ENCODE results near the gene THSD4.
"Not testable (repeated sequence)": the region's sequence is repeated elsewhere in the genome, so short reads cannot be mapped to it uniquely, and the experiment has no call there.

Gene THSD4

GRCh38 chr15:71648095-71648494 is 532.8 kb downstream of the THSD4 start:
- DNase-seq = no peak

DNA sequence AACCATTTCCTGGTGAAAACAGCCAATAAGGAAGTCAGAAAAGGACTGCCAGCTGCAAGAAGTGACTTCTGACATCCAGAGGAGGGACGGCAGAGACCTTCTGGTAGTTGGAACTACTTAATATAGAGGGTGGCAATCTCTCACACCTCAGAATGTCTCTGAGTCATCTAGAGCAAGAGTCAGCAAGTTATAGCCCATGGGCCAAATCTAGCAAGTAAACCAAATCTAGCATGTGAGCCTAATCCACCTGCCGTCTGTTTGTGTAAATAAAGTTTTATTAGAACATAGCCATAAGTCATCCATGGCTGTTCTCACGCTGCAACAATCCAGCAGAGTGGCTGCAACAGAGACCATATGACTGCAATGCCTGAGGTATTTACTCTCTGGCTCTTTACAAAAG is 534.6 kb downstream of the THSD4 start:
- no peak for DNase-seq

DNA sequence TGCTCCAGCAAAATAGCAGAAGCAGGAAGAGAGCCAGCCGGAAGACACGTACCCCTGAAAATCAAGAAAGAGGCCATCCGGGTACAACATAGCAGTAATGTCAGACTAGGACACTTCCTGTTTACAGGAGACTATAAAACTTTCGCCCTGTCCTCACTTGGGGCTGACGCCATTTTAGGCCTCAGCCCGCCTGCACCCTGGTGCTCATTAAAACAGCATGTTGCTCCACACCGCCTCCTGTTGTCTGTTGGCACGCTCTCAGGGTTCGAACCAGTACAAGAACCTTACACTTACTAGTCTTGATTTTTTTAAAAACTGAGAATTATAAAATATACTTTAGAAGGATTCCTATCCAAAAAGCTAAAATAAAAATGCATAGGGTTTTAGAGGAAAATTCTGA is 535.3 kb downstream of the THSD4 start:
- no peak for DNase-seq

DNA sequence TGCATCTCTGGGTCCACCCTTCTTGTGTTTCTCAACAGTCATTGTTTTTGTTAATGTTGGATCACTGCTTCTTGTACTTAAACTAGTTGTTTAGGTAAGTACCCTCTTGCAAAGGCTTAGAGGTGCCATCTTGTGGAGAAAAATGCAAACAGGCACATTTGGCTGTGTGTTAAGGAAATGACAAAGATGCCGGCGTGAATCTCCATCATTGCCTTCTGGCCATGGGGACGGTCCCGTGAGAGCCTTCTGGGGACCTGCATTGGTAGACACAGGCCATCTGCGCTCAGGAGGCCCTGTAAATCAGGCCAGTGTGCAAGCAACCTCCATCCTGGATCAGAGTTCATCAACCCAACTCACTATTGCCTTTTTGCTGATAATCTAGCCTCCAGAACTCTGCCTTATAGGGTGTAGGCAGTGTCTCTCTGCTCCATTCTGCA is 536.5 kb downstream of the THSD4 start:
- no peak for DNase-seq

GRCh38 chr15:71654042-71654719 is 538.9 kb downstream of the THSD4 start:
- DNase-seq = no peak

DNA sequence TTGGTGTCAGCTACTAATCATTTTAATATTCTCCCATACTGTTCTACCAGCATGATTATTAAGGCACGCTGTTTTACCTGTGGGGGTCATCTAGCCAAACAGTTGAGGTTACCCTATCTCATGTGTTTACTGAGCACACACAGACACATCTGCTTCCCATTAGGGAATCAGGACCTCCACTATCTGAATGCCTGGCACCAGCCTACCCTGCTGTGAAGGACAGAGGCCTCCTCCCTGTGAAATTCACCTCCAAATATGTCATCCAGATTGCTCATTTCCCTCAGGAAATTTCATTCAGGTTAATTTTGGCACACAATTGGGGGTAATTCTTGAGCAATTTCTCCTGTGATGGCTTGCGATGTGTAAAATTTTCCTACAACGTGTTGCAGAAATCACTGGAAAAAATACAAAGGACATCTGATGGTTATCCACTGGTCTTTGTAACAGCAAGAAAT is 539.5 kb downstream of the THSD4 start:
- no peak for DNase-seq

DNA sequence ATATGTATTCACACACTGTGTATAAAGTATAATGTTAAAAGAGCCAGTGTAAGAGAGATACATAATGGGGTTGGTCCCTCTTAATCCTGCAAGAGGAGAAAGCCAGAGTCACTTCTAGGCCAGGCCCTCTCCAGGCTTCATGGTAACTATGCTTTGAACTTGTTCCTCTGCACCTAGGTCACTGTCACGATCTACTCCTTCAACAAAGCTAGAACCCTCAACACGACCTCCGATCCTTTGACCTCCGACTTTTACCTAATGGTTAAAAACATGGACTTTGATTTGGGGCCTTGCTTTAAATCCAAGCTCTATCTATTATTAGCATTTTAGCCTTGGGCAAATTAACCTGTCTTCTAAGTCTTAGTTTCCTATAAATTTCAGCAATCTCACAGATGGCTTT is 541.2 kb downstream of the THSD4 start:
- DNase-seq = no peak

GRCh38 chr15:71657141-71657540 is 541.9 kb downstream of the THSD4 start:
- DNase-seq = no peak

GRCh38 chr15:71658036-71658435 is 542.8 kb downstream of the THSD4 start:
- no peak for DNase-seq

GRCh38 chr15:71658827-71659729 is 543.8 kb downstream of the THSD4 start:
- DNase-seq = no peak

- no peak for DNase-seq
Measured at GRCh38 chr15:71659730-71660067, 544.4 kb downstream of the THSD4 start.

DNA sequence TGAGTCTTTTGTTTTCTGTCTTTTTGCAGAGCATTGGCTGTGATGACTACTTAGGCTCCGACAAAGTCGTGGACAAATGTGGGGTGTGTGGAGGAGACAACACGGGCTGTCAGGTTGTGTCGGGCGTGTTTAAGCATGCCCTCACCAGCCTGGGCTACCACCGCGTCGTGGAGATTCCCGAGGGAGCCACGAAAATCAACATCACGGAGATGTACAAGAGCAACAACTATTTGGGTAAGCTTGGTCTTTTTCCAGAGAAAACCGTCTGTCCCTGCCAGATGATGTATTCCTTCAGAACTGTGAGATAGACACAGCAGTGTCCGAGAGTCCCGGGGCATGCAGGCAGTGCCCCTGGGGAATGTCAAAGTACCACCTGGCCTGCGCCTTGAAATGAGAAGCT is 545.2 kb downstream of the THSD4 start:
- DNase-seq = no peak

DNA sequence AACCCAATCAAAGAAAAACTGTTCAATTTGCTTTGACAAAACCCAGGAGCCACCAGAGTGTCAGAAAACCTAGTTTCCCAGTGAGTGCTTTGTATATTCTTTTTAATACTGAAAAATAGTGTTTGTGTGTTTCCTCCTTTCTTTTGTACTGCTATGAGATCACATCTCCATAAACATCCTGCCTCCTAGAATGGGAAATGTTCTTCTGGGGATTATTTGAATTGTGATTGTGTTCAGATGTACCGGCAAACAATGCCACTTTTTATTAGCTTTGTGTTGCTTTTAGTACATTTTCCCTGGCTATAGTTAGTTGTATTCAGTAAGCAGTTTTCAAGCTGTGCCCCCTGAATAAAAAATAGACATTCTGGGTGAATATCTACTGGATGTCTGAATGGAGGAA is 547.0 kb downstream of the THSD4 start:
- DNase-seq = no peak

GRCh38 chr15:71664622-71665021 is 549.4 kb downstream of the THSD4 start:
- no peak for DNase-seq

DNA sequence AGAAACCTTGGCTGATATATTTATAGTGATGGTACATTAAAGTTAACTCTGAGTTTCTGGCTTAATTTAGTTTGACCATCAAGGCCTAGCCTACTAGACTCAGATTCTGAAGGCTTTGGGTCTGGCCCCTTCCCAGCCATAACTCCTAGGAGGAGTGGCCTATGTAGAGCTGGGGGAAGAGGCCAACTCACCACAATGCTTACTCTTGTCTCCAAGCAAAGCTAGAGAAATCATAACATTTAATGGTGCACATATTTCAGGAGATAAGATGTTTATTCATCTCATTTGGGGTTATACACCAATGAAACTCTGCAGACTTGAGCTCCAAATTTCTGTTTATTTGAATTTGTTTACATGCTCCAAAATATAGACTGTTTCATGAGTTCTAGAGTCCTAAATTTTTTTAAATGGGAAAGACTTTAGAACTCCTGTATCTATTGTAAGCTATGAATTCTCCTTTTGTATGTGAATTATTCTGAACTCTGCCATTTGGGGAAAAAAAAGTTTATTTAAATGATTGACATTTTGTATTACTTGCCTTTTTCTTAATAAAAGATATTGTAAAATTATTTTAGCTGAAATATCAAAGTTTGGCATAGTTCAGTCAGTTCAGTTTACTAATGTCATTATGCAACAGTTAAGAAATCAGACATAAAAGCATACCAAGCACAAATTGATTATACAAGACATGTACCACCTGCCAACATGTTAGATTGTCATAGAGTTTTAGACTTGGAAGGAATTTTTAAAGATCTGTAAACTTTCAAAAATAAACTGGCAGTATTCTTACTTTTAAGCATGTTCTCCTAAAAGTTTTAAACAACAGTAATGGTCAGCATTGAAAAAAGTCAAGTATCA is 551.7 kb downstream of the THSD4 start:
- DNase-seq = no peak

GRCh38 chr15:71669688-71670087 is 554.4 kb downstream of the THSD4 start:
- DNase-seq = no peak

DNA sequence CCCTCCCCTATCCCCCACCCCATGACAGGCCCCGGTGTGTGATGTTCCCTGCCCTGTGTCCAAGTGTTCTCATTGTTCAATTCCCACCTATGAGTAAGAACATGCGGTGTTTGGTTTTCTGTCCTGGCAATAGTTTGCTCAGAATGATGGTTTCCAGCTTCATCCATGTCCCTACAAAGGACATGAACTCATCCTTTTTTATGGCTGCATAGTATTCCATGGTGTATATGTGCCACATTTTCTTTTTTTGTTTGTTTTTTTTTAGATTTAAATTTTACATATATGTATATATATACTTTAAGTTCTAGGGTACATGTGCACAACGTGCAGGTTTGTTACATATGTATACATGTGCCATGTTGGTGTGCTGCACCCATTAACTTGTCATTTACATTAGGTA is 555.0 kb downstream of the THSD4 start:
- not testable (repeated sequence) for DNase-seq

DNA sequence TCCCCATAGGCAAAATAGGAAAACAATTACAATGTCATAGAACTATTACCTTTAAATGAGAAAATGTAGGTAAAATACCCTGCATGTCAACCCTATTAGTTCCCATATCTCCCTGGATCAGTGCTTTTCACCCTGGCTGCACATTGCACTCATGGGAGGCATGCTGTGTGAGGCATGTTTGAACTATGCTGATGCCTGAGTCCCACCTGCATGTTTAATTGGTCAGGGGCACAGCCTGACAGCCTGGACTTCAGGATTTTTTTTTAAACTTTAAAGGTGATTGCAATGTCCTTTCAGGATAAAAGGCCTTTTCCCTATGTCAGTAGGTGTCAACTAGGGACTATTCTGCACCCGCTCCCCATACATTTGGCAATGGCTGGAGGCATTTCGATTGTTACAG is 559.1 kb downstream of the THSD4 start:
- DNase-seq = no peak

DNA sequence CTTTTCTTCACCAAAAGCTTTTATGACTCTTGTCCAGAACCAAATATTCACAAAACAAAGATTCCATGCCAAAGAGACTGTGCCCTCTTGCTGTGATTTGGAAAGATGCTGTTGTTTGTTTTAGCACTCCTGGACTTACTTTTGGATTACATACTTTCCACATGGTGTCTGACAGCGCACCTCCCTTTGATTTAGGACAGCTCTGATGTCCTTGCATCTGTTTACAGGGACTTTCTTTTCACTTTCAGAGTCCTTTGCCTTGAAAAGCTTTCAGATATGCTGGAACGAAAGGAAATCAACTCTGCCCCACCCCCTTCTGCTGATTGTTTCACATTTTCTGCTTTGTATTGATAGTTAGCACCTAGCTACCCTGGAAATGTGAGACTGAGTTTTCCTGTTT is 562.1 kb downstream of the THSD4 start:
- DNase-seq = no peak

DNA sequence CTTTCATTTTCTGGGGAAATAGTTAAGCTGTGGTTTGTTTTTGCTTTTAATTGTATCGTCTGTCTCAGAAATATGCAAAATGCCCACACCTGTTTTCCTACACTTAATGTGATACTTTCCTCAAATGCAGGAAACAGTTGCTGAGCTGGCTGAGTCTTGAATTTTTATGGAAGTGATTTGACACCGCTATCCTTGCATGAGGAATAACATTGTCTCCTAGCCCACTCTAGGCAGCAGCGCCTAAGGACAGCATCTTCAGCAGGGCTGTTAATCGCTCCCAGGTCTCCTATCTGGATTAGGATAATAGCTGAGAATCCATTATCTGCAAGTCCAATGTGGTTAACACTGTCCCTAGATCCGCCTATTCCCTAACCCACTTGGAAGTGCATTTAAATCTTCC is 562.5 kb downstream of the THSD4 start:
- no peak for DNase-seq

DNA sequence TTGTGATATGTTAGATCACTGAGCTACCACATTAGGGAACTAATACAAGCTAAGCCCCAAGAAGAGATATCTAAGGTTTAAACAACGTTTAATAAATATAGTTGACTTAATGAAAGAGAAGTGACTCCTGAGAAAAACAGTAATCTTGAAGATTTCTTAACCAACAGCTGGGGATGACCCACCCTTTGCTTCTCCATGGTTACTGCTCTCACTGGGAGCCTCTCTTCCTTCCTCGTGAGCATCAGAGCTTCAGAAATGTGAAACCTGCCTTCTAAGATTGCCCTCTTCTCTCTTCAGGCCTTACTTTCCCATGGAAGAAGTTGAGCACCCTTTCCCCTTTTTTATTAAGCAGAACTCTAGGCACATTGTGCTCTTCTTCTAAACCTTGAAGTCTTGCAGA is 562.9 kb downstream of the THSD4 start:
- no peak for DNase-seq

GRCh38 chr15:71678605-71679004 is 563.3 kb downstream of the THSD4 start:
- no peak for DNase-seq

DNA sequence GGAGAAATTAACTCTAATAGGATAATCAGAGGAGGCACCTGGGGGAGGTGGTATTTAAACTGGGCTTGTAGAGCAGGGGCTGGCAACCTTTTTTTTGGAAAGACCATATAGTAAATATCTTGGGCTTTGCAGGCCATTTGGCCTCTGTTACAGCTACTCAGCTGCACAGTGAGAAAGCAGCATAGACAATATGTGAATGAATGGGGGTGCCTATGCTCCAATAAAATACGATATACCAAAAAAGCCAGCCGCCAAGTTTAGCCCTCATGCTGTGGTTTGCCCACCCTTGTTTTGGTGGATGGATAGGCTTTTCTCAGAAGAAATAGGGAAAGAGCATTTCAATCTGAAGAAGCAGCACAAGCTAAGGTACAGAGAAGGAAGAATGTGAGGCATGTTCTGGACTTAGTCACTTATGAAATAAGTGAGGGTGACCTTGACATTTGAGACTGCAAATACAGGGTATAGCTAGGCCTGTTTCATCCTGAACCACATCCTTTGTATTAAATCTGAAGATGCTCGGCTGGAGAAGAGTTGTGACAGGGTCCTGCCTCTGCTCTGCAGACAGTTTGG is 564.0 kb downstream of the THSD4 start:
- DNase-seq = no peak

Measured in cortex of kidney (tissue), 1 donor.